Uterus (tissue), 2 donors: Measurements from ENCODE around the gene GAPVD1.

Experiments used
- CTCF ChIP-seq, 4 experiments: fragments of 200-600 bp in 2 of 4; fragments of 450-650 bp in 2 of 4; sonication (generic) in 2 of 4; IDR thresholded peaks; one replicate each; pipeline ENCODE4 v1.5.1; 2016 to 2019; ENCODE audit warnings: antibody characterized with exemption in 4 of 4, mild to moderate bottlenecking in 2 of 4, moderate library complexity in 1 of 4
- POLR2A ChIP-seq, 2 donors: fragments of 450-650 bp; IDR thresholded peaks; one replicate each; pipeline ENCODE4 v1.6.1; 2016; ENCODE audit warnings: antibody characterized with exemption in 2 of 2, mild to moderate bottlenecking in 1 of 2, moderate library complexity in 1 of 2

GRCh38 chr9:125399165-125399564 is 137.5 kb downstream of the GAPVD1 start:
- TF ChIP-seq CTCF (IDR thresholded peaks at IDR 0.05) (no peak), POLR2A (IDR thresholded peaks at IDR 0.05) (no peak)
